ENCODE data around the gene ACER2.
"Not testable (repeated sequence)": the region's sequence is repeated elsewhere in the genome, so short reads cannot be mapped to it uniquely, and the experiment has no call there.

ACER2 gene

GRCh38 chr9:19405771-19406170 is 3.0 kb upstream of the ACER2 start:
- in situ Hi-C loops (cut with MboI; ENCODE audit: low pct_unique_long_range_greater_than_20kb, low sequenced_read_pairs, unreplicated experiment) = no loop called here
- no peak for DNase-seq (ENCODE audit: low spot score)
- TF ChIP-seq CTCF (IDR thresholded peaks at IDR 0.05; ENCODE audit: extremely low read depth, insufficient read depth, missing control alignments) = no peak

- in situ Hi-C loops (cut with MboI; ENCODE audit: low pct_unique_long_range_greater_than_20kb, low sequenced_read_pairs, unreplicated experiment) = no loop called here
- TF ChIP-seq CTCF (IDR thresholded peaks at IDR 0.05; ENCODE audit: extremely low read depth, insufficient read depth, missing control alignments) = no peak
- peak; percentile 28 for DNase-seq (ENCODE audit: low spot score)
Measured at GRCh38 chr9:19408316-19408692, 505 bp upstream of the ACER2 start.

- in situ Hi-C loops (cut with MboI; ENCODE audit: low pct_unique_long_range_greater_than_20kb, low sequenced_read_pairs, unreplicated experiment) = no loop called here
- peak; percentile 35 for DNase-seq (ENCODE audit: low spot score)
- TF ChIP-seq CTCF (IDR thresholded peaks at IDR 0.05; ENCODE audit: extremely low read depth, insufficient read depth, missing control alignments) = no peak
Measured at GRCh38 chr9:19409401-19410194, 789 bp downstream of the ACER2 start.

DNA sequence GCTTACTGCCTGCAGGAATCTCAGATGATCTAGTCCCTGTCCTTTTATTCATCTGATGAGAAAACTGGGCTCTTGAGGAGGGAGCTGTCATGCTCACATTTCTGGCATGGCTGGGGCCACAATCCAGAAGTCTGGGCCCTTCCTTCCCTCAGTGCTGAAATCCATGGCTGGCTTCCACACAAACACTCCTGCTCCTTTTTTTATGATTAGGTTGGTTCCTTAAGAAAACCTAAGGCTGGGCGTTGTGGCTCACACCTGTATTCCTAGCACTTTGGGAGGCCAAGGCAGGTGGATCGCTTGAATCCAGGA is 1.3 kb downstream of the ACER2 start:
- TF ChIP-seq CTCF (IDR thresholded peaks at IDR 0.05; ENCODE audit: extremely low read depth, insufficient read depth, missing control alignments) = no peak
- in situ Hi-C loops (cut with MboI; ENCODE audit: low pct_unique_long_range_greater_than_20kb, low sequenced_read_pairs, unreplicated experiment) = no loop called here

DNA sequence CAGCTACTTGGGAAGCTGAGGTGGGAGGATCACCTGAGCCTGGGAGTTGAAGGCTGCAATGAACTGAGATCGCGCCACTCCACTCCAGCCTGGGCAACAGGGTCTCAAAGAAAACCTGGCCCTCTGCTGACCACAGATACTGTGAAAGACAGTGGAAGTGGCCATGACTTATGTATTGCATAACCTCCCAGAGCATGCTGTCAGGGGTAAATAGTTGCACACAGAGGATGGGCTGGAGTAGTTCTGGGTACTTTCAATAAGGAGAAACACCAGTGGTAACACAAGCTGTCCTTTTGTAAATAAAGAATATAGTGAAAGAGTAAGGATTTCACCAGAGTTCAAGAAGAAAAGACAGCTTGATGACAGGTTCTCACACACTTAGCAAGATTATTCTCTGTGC is 1.8 kb downstream of the ACER2 start:
- no peak for DNase-seq (ENCODE audit: low spot score)
- no peak for TF ChIP-seq CTCF (IDR thresholded peaks at IDR 0.05; ENCODE audit: extremely low read depth, insufficient read depth, missing control alignments)
- in situ Hi-C loops (cut with MboI; ENCODE audit: low pct_unique_long_range_greater_than_20kb, low sequenced_read_pairs, unreplicated experiment) = no loop called here

More for the DNA sequence above, 1.3 kb downstream of the ACER2 start:
- no peak for DNase-seq (ENCODE audit: low spot score)

DNA sequence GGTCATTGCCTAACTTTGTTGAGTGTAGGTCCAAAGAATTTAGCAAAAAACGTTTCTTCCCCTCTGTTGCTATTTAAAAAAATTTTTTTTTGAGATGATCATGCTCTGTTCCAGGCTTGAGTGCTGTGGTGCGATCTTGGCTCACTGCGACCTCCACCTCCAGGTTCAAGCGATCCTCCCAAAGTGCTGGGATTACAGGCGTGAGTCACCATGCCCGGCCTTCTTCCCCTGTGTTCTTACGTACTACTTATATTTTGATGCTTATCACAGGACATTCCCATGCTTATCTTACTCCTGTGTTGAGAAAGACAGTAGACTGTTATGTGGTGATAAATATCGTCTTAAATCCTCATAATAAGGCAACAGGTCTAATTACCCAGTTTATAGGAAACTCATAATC is 2.5 kb downstream of the ACER2 start:
- TF ChIP-seq CTCF (IDR thresholded peaks at IDR 0.05; ENCODE audit: extremely low read depth, insufficient read depth, missing control alignments) = no peak
- in situ Hi-C loops (cut with MboI; ENCODE audit: low pct_unique_long_range_greater_than_20kb, low sequenced_read_pairs, unreplicated experiment) = no loop called here
- no peak for DNase-seq (ENCODE audit: low spot score)

- in situ Hi-C loops (cut with MboI; ENCODE audit: low pct_unique_long_range_greater_than_20kb, low sequenced_read_pairs, unreplicated experiment); DNase-seq (ENCODE audit: low spot score): not testable (repeated sequence)
Measured at GRCh38 chr9:19413456-19413855, 4.6 kb downstream of the ACER2 start.
